GM21723 (cell line): ENCODE results near the gene DCUN1D5.
A peak's percentile ranks its signal among the peaks of the same experiment; 100 is the strongest.

Experiments used
- ATAC-seq: cut with Tn5 transposase; IDR thresholded peaks from one replicate; pipeline ENCODE4 v1.9.1; 2021; ENCODE audit warnings: mild to moderate bottlenecking, moderate library complexity; ENCODE audit not compliant: unreplicated experiment

DCUN1D5 gene

GRCh38 chr11:103091801-103092524, at the start of gene DCUN1D5:
DCUN1D5 (minus strand) TSS chr11:103092160; CDS start chr11:103091872, 288 bp downstream.
- ATAC-seq = peak; percentile 99

GRCh38 chr11:103125462-103125861, 33.5 kb upstream of the DCUN1D5 start:
- no peak for ATAC-seq

DNA sequence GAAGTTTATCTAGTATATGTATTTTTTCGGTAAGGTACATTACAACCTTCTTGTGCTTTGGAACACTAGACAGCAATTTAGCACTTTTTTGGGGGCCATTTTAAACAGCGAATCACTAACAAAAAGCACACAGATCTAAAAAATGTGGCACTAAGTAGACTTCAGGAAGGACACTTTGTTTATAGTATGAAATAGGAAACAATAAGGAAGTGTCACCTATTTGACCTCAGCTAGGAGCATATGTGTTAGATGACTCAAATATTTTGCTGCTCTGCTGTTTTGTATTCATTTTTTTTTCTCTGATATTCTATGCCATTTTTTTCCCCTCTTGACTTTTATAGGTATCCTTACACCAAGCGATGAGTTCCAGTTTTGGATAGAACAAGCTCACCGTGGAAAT, 22.9 kb upstream of the DCUN1D5 start:
- ATAC-seq = no peak

GRCh38 chr11:103112364-103112763, 20.4 kb upstream of the DCUN1D5 start:
- ATAC-seq = no peak

- no peak for ATAC-seq
Measured at GRCh38 chr11:103111400-103111799, 19.4 kb upstream of the DCUN1D5 start.

GRCh38 chr11:103110391-103110790, 18.4 kb upstream of the DCUN1D5 start:
- no peak for ATAC-seq

DNA sequence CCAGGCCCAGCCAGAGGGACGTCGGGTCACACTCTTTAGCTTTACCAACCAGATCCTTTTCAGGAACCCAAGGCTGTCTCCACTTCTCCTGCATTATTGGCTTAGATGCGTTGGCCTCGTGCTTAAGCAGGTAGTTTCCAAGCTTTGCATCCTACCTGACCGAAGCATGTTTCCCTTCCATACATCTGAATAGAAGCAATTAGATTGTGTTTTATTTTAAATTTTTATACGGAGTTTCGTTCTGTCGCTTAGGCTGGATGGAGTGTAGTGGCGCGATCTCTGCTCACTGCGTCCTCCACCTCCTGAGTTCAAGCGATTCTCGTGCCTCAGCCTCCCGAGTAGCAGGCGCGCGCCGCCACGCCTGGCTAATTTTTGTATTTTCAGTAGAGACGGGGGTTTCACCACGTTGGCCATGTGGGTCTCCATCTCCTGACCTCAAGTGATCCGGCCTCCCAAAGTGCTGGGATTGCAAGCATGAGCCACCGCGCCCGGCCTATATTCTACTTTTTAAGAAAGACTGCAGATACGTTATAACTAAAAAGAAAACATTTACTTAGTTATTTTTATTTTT, 17.9 kb upstream of the DCUN1D5 start:
- ATAC-seq = no peak

DNA sequence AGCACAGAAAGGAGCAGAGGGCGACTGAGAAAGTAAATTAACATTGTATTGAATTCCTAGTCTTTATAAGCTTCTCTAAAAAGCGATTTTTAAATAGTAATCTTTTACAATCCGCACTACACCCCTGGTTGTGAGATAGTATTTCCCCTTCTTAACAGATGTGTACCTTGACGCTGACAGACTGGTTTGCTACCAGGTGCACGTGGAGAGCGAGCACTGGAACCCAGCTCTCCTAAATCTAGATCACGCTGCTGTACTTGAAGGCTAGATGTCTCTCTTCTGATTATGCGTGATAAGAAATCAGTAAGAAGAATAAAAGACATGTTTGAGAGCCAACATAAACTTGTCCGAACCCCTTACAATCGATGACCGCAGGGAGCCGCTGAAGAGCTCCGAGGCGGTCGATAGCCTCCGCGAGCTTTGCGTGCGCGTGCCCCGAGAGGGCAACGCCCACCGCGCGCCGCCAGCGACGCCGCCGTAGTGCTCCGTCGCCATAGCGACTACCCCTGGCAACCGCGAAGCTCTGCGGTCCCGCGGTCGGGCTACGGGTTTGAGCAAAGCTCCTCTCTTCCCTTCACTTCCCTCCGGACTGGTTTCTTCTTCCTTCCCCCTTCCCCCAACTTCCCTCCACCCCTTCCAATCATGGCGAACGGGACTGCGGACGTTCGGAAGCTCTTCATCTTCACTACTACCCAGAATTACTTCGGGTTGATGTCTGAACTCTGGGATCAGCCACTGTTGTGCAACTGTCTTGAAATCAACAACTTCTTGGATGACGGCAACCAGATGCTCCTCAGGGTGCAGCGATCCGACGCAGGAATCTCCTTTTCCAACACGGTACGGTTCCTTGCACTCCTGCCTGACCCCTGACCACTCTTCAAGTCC, 17.2 kb upstream of the DCUN1D5 start, which contains the start of gene DYNC2H1:
TSS of gene DYNC2H1 (plus strand) at position 494 of the 885 bp plus-strand sequence. CDS start at position 643, 149 bp downstream.
- ATAC-seq = peak; percentile 100

- no peak for ATAC-seq
Measured at GRCh38 chr11:103097279-103097678, 5.3 kb upstream of the DCUN1D5 start.

DNA sequence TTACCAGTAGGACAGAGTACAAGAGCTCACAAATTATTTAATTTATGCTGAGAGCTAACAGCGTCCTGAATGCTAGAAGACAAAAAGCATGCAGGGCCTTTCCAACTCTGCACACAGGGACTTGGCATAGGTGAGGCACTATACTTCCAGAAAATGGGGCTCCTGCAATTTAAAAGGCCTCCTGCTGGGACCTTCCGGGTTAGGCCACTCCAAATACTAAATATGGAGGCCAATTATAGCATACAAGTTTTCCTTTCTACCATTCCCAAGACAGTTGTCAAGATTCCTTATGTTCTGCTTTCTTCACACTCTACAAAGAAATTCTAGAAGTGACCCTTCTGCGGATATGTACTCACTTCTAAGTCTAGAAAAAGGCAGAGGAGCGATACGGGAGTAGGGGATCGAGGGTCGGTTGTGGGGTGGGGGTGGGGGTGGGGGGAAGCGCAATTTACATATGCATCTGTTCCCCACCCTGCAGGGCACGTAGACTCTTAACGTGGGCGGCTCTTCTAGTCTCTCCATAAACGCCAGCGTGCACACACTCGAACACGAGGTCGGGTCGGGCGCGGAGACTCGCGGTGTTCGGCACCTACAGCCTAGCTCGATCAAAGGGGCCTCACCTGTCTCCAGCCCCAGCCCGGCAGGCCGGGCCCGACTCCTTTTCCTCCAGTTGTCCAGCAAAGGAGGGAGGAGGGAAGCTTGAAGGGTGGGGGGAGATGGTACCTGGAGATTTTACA, 728 bp downstream of the DCUN1D5 start:
- peak; percentile 52 for ATAC-seq

DNA sequence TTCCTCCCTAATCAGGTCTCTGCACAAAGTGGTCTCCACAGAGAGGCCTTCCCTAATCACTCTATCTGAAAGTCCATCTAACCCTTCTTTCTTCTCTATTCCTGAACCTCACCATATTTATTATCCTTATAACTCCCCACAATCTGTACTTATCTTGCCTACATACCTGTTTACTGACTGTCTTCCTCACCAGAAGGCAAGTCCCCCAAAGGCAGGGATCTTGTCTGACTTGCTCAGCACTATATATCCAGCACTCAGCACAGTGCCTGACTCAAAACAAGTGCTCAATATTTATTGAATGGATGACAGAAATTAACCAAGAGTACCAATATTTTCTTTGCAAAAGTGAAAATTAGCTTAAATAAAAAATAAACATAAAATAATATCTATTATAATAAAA, 5.5 kb downstream of the DCUN1D5 start:
- ATAC-seq = no peak

GRCh38 chr11:103085758-103086365, 6.1 kb downstream of the DCUN1D5 start:
- ATAC-seq = no peak

DNA sequence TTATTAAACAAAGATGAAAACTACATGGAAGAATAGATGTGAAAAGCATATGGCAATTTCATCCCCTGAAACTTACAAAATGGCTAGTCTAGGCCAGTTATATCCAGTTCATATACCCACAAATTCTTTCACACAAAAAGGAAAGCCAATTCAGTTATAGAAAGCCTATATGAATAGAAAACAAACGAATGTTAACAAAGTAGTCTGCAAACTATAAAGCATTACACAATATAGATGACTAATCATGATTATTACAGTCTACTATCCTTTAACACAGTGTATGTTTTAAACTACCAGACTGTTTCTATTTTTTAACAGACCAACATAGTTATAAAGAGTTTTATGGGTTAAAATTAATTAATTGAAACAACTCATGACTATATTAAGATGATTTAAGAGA, 12.1 kb downstream of the DCUN1D5 start:
- ATAC-seq = no peak

DNA sequence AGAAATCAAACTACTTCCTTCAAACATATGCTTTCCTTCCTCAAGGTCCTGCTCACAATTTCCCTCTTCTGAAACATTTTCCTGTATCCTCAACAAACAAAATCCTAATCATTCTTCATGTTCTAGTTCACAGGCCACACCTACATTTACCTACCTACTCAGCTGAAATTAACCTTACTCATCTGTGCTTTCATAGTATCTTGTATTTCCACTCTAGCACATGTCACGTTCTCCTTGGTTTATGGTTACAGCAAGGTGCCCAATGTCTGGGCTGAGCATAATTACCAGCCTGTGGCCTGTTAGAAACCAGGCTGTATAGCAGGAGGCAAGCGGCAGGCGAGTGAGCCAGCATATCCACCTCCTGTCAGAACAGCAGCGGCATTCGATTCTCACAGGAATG, 13.2 kb downstream of the DCUN1D5 start:
- no peak for ATAC-seq

DNA sequence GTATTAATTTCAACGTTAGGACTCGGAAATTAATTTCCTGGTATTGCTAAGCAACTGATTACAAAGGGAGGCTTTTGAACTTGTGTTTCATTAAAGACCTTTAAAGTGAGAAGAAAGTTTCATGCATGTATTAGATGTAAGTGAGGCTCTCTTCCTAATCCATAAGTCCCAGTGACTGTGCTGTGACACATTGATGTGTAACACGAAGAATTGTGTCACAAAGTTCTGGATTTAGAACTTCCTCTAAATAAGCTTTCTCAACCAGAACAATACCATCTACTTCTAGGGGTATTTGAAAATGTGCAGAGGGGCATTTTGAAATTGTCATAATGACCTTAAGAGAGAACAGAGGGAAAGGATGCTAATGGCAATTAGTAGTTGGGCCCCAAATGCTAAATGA, 14.4 kb downstream of the DCUN1D5 start:
- no peak for ATAC-seq

DNA sequence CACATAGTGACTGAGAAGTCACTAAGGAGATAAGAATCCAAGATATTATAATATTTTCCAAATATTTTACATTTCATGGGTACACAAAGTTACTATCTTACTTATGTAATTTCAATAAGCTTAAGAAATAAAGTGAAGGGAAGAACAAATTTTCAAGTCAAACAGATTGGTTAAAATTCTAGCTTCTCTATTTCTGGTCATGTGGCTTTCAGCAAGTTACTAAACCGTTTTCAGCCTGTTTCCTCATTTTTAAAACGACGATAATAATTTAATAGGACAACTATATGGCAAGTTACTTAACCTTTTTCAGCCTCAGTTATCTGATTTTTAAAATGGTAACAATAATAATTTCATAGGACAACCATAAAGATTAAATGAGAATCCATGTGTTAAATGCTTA, 15.6 kb downstream of the DCUN1D5 start:
- no peak for ATAC-seq

DNA sequence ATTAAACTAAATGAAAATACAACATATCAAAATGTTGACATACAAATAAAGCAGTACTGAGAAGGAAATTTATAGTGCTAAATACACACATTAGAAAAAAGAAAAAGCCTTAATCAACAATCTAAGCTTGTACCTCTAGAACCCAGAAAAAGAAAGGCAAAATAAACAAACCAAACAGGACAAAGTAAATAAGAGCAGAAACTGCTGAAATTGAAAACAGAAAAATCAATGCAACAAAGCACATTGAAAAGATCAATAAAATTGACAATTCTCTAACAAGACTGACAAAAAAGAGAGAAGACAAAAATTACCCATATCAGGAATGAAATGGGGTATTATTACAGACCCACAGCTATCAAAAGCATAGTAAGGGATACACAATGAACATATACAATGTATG, 21.0 kb downstream of the DCUN1D5 start:
- no peak for ATAC-seq

GRCh38 chr11:103070142-103070541, 21.8 kb downstream of the DCUN1D5 start:
- peak; percentile 46 for ATAC-seq

GRCh38 chr11:103069367-103069766, 22.6 kb downstream of the DCUN1D5 start:
- ATAC-seq = no peak

- ATAC-seq = no peak
Measured at GRCh38 chr11:103067118-103067517, 24.8 kb downstream of the DCUN1D5 start.
